ENCODE measurements around the gene THAP6.

GRCh38 chr4:75527482-75527881 is 13.2 kb downstream of the THAP6 start:
- TF ChIP-seq CTCF (conservative IDR thresholded peaks at IDR 0.05; ENCODE audit: low read length): no peak
- TF ChIP-seq EZH2phosphoT487 (IDR thresholded peaks at IDR 0.05; ENCODE audit: borderline replicate concordance): no peak
